HG03196 (cell line): ENCODE results near the gene KLHL20.
"Not testable (repeated sequence)": the region's sequence is repeated elsewhere in the genome, so short reads cannot be mapped to it uniquely, and the experiment has no call there.

Experiments used
- ATAC-seq: cut with Tn5 transposase; IDR thresholded peaks from one replicate; pipeline ENCODE4 v1.9.1; 2021; ENCODE audit not compliant: unreplicated experiment

KLHL20 gene, protein sequence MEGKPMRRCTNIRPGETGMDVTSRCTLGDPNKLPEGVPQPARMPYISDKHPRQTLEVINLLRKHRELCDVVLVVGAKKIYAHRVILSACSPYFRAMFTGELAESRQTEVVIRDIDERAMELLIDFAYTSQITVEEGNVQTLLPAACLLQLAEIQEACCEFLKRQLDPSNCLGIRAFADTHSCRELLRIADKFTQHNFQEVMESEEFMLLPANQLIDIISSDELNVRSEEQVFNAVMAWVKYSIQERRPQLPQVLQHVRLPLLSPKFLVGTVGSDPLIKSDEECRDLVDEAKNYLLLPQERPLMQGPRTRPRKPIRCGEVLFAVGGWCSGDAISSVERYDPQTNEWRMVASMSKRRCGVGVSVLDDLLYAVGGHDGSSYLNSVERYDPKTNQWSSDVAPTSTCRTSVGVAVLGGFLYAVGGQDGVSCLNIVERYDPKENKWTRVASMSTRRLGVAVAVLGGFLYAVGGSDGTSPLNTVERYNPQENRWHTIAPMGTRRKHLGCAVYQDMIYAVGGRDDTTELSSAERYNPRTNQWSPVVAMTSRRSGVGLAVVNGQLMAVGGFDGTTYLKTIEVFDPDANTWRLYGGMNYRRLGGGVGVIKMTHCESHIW

GRCh38 chr1:173714759-173715537, at the start of gene KLHL20:
Gene KLHL20 (plus strand): TSS chr1:173714981. CDS start chr1:173716044, 1,063 bp downstream.
- ATAC-seq, result peak; percentile 91

GRCh38 chr1:173666646-173667045, 48.1 kb upstream of the KLHL20 start:
- ATAC-seq, result no peak

- ATAC-seq, result no peak
These were observed 45.3 kb upstream of the KLHL20 start, which contains the start of gene ANKRD45 for GRCh38 chr1:173669491-173669941. Gene ANKRD45 (minus strand): TSS chr1:173669851. CDS start chr1:173659418, 10,433 bp downstream.

DNA sequence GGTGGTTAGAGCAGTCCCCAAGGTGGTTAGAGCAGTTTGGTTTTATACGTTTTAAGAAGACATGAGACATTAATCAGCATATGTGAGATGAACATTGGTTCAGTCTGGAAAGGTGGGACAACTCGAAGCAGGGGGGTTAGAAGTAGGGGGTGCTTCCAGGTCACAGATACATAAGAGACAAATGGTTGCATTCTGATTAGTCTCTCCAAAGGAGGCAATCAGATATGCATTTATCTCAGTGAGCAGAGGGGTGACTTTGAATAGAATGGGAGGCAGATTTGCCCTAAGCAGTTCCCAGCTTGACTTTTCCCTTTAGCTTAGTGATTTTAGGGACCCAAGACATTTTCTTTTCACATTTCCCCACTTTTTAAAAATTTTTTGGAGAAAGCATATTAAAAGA, 40.3 kb upstream of the KLHL20 start:
- not testable (repeated sequence) for ATAC-seq

- ATAC-seq, result not testable (repeated sequence)
These were observed 34.6 kb upstream of the KLHL20 start for GRCh38 chr1:173680152-173680551.

DNA sequence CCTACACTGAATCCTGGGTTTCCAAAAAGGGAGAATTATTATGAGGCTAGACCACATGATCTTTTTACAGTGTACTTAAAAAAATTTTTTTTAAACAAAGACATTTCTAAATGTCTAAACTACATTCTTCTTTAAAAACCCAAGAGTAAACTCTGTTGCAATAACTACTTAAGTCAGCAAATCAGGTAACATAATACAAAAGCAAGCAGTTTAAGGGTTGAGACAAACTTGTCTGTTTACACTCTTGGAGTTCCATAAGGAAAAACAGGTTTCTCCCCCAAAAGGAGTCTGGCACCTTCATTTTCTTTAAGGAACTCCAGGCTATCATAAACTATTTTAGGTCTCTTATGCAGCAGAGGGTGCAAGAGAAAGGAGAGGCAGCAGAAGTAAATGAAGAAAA, 32.6 kb upstream of the KLHL20 start:
- ATAC-seq, result no peak

DNA sequence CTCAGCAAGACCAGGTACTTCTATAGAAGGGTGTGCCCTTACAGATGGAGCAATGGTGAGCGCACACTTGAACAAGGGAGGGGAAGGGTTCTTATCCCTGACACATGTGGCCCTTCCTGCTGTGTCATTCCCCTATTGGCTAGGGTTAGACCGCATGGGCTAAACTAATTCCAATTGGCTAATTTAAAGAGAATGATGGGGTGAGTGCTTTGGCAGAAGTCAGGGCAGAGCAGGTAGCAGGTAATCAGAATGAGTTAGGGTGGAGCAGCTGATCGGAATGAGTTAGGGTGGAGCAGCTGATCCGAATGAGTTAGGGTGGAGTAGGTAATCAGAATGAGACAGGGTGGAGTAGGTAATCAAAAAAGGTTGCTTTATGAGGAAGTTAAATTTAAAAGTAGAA, 30.9 kb upstream of the KLHL20 start:
- ATAC-seq, result not testable (repeated sequence)

GRCh38 chr1:173685121-173685520, 29.7 kb upstream of the KLHL20 start:
- not testable (repeated sequence) for ATAC-seq

GRCh38 chr1:173688300-173688699, 26.5 kb upstream of the KLHL20 start:
- ATAC-seq, result no peak

GRCh38 chr1:173693238-173693637, 21.5 kb upstream of the KLHL20 start:
- ATAC-seq, result no peak

GRCh38 chr1:173701299-173701698, 13.5 kb upstream of the KLHL20 start:
- ATAC-seq, result not testable (repeated sequence)

DNA sequence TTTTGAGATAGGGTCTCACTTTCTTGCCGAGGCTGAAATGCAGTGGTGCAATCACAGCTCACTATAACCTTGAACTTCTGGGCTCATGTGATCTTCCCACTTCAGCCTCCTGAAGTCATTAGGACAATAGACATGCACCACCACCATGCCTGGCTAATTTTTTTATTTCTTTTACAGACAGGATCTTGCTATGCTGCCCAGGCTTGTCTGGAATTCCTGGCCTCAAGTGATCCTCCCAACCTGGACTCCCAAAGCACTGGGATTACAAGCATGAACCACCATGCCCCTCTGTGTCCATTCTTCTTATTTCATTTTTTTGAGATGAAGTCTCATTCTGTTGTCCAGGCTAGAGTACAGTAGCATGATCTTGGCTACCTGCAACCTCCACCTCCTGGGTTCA, 12.0 kb upstream of the KLHL20 start:
- no peak for ATAC-seq

- no peak for ATAC-seq
These were observed 9.7 kb upstream of the KLHL20 start for GRCh38 chr1:173705117-173705516.

- no peak for ATAC-seq
These were observed 6.0 kb upstream of the KLHL20 start for GRCh38 chr1:173708787-173709186.

- ATAC-seq, result no peak
These were observed 381 bp upstream of the KLHL20 start for GRCh38 chr1:173714441-173714758.

- ATAC-seq, result no peak
These were observed 710 bp downstream of the KLHL20 start for GRCh38 chr1:173715538-173715844.

DNA sequence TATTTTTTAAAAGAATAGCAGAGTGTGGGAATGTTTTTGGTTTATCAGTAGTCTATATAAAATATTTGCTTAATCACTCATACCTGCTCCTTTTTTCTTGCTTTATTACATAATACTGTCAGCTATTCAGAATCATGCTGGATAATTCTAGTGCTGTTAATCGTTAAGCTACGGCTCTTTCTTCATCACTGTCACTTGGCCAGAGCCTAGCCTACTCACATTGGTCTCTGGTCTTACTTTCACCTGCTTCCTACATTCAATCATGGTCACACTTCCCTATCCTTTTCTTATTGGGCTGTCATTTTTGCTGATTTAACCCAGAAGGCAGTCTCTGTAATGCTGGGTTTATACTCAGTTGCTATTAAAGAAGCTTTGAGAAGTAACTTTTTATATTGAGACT, 2.5 kb downstream of the KLHL20 start:
- no peak for ATAC-seq

- ATAC-seq, result not testable (repeated sequence)
These were observed 16.6 kb downstream of the KLHL20 start for GRCh38 chr1:173731331-173731730.

GRCh38 chr1:173733912-173734311, 19.1 kb downstream of the KLHL20 start:
- no peak for ATAC-seq

GRCh38 chr1:173736104-173736503, 21.3 kb downstream of the KLHL20 start:
- not testable (repeated sequence) for ATAC-seq

- no peak for ATAC-seq
These were observed 27.6 kb downstream of the KLHL20 start for GRCh38 chr1:173742203-173742886.
